CMK (cell line): ENCODE measurements around the gene ATP2B1.

ENCODE experiments used
- DNase-seq: peaks from one replicate; pipeline ENCODE4 v3.0.0-alpha.2; 2010; ENCODE audit warnings: low read depth

Gene ATP2B1

GRCh38 chr12:89539426-89540223, 169.0 kb downstream of the ATP2B1 start:
- DNase-seq = no peak

GRCh38 chr12:89538897-89539296, 169.7 kb downstream of the ATP2B1 start:
- DNase-seq = no peak
